Epidermal melanocyte (primary cell): ENCODE measurements around the gene ANKFN1.

Source experiments
- DNase-seq: peaks from one replicate; pipeline ENCODE4 v3.0.0; 2011; ENCODE audit warnings: low spot score; ENCODE audit not compliant: insufficient read length

The ANKFN1 gene

GRCh38 chr17:56176091-56176490, 22.8 kb downstream of the ANKFN1 start:
- no peak for DNase-seq

- no peak for DNase-seq
These were observed 24.1 kb downstream of the ANKFN1 start for GRCh38 chr17:56177361-56177760.

- no peak for DNase-seq
These were observed 24.9 kb downstream of the ANKFN1 start for GRCh38 chr17:56178203-56178602.

GRCh38 chr17:56182081-56182480, 28.8 kb downstream of the ANKFN1 start:
- no peak for DNase-seq

- no peak for DNase-seq
These were observed 31.4 kb downstream of the ANKFN1 start for GRCh38 chr17:56184650-56185049.

GRCh38 chr17:56185491-56186221, 32.4 kb downstream of the ANKFN1 start:
- DNase-seq, result no peak

- DNase-seq, result no peak
These were observed 33.0 kb downstream of the ANKFN1 start for GRCh38 chr17:56186222-56186786.

GRCh38 chr17:56203430-56203829, 50.2 kb downstream of the ANKFN1 start:
- no peak for DNase-seq

- DNase-seq, result no peak
These were observed 53.1 kb downstream of the ANKFN1 start for GRCh38 chr17:56206351-56206750.

- DNase-seq, result no peak
These were observed 59.8 kb downstream of the ANKFN1 start for GRCh38 chr17:56213031-56213430.

GRCh38 chr17:56217921-56218320, 64.6 kb downstream of the ANKFN1 start:
- no peak for DNase-seq

GRCh38 chr17:56222255-56222654, 69.0 kb downstream of the ANKFN1 start:
- no peak for DNase-seq

GRCh38 chr17:56230660-56231059, 77.4 kb downstream of the ANKFN1 start:
- DNase-seq, result no peak

- DNase-seq, result no peak
These were observed 78.0 kb downstream of the ANKFN1 start for GRCh38 chr17:56231252-56231651.

GRCh38 chr17:56231693-56232092, 78.4 kb downstream of the ANKFN1 start:
- DNase-seq, result no peak

GRCh38 chr17:56244268-56244890, 91.1 kb downstream of the ANKFN1 start:
- DNase-seq, result no peak

GRCh38 chr17:56247816-56248215, 94.5 kb downstream of the ANKFN1 start:
- no peak for DNase-seq

GRCh38 chr17:56257075-56257474, 103.8 kb downstream of the ANKFN1 start:
- DNase-seq, result no peak

- DNase-seq, result no peak
These were observed 107.2 kb downstream of the ANKFN1 start for GRCh38 chr17:56260376-56261002.

GRCh38 chr17:56262803-56263202, 109.5 kb downstream of the ANKFN1 start:
- DNase-seq, result no peak

- no peak for DNase-seq
These were observed 116.5 kb downstream of the ANKFN1 start for GRCh38 chr17:56269556-56270389.
